ENCODE results near the gene RAI1.

RAI1 gene

GRCh38 chr17:17730250-17730935 lies 49.1 kb downstream of the RAI1 start:
- Mint-ChIP-seq H3K27ac (ENCODE audit: low read depth) (no peak overlapping the region), H3K27me3 (no peaks in the 10 kb centered on the region)
- ATAC-seq (replicated peaks; ENCODE audit: extremely low read depth, poor library complexity, severe bottlenecking): no peak

DNA sequence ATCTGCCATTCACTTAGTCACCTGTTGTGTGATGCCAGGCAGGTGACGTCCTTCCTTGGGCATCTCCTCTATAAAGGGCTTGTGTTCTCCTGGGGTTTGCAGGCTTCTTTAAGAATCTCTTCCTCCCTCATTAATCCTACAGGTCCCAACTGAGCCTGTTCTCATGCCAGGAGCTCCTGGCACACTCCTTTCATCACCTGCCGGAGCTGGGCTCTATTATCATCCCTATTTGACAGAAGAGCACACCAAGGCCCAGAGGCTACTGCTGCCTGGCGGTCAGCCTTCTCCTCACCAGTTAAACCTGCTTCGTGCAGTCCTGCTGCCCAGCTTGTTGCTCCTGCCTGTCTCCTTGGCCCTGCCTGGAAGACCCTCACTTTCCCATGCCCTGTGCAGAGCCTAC lies 51.2 kb downstream of the RAI1 start:
- Mint-ChIP-seq H3K4me1 (peaks cover 24% of the 10 kb centered on the region), H3K4me3 (no peak overlapping the region), H3K27ac (ENCODE audit: low read depth) (peak overlapping the region; percentile 32), H3K36me3 (ENCODE audit: insufficient read depth) (peaks cover 3% of the 10 kb centered on the region), H3K9me3 (no peaks in the 10 kb centered on the region), H3K27me3 (no peaks in the 10 kb centered on the region)
- no peak for ATAC-seq (replicated peaks; ENCODE audit: extremely low read depth, poor library complexity, severe bottlenecking)
- no peak for DNase-seq (ENCODE audit: low spot score in 2 of 2)

More at GRCh38 chr17:17730250-17730935, 49.1 kb downstream of the RAI1 start:
- Mint-ChIP-seq H3K9me3 (no peaks in the 10 kb centered on the region), H3K4me3 (no peak overlapping the region), H3K4me1 (peaks cover 8% of the 10 kb centered on the region), H3K36me3 (ENCODE audit: insufficient read depth) (no peaks in the 10 kb centered on the region)
- DNase-seq (ENCODE audit: low spot score in 2 of 2): no peak

GRCh38 chr17:17732892-17733670 lies 51.8 kb downstream of the RAI1 start:
- no peaks in the 10 kb centered on the region for H3K9me3 Mint-ChIP-seq
- H3K27me3 Mint-ChIP-seq: no peaks in the 10 kb centered on the region
- H3K4me3 Mint-ChIP-seq: no peak overlapping the region
- ATAC-seq (replicated peaks; ENCODE audit: extremely low read depth, poor library complexity, severe bottlenecking) (no peak), DNase-seq (ENCODE audit: low spot score in 2 of 2) (no peak)
- H3K36me3 Mint-ChIP-seq (ENCODE audit: insufficient read depth): peaks cover 3% of the 10 kb centered on the region
- peaks cover 24% of the 10 kb centered on the region for H3K4me1 Mint-ChIP-seq
- peak overlapping the region; percentile 32 for H3K27ac Mint-ChIP-seq (ENCODE audit: low read depth)

- H3K4me1 Mint-ChIP-seq: peaks cover 26% of the 10 kb centered on the region
- no peaks in the 10 kb centered on the region for H3K9me3 Mint-ChIP-seq
- H3K27ac Mint-ChIP-seq (ENCODE audit: low read depth): peak overlapping the region; percentile 10
- DNase-seq (ENCODE audit: low spot score in 2 of 2): no peak
- peaks cover 3% of the 10 kb centered on the region for H3K36me3 Mint-ChIP-seq (ENCODE audit: insufficient read depth)
- no peak overlapping the region for H3K4me3 Mint-ChIP-seq
- ATAC-seq (replicated peaks; ENCODE audit: extremely low read depth, poor library complexity, severe bottlenecking): no peak
- H3K27me3 Mint-ChIP-seq: no peaks in the 10 kb centered on the region
Measured at GRCh38 chr17:17736205-17737183, 55.2 kb downstream of the RAI1 start.

- H3K4me1 Mint-ChIP-seq: peaks cover 26% of the 10 kb centered on the region
- no peaks in the 10 kb centered on the region for H3K27me3 Mint-ChIP-seq
- ATAC-seq (replicated peaks; ENCODE audit: extremely low read depth, poor library complexity, severe bottlenecking) (no peak), DNase-seq (ENCODE audit: low spot score in 2 of 2) (no peak)
- H3K36me3 Mint-ChIP-seq (ENCODE audit: insufficient read depth): peaks cover 3% of the 10 kb centered on the region
- H3K27ac Mint-ChIP-seq (ENCODE audit: low read depth): no peak overlapping the region
- no peak overlapping the region for H3K4me3 Mint-ChIP-seq
- H3K9me3 Mint-ChIP-seq: no peaks in the 10 kb centered on the region
Measured at GRCh38 chr17:17737961-17738894, 57.0 kb downstream of the RAI1 start.

DNA sequence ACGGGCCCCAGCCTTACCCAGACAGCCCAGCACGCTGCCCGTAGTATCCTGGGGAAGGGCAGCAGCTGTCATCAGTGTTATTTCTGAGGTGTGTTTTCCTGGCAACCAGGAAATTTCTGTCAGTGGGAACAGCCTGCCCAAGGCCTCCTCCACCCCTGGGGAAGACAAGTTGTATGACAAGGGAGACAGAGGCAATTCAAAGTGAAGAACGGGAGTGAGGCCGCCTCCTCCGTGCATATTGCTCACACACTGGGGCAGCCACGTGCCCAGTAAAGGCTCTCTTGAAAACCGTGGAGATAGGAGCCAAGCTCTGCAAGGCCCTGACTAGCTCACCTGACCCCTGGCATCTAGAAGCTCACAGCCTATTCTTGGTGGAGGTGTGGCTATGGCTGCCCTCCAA lies 57.6 kb downstream of the RAI1 start:
- H3K27ac Mint-ChIP-seq (ENCODE audit: low read depth): peak overlapping the region; percentile 43
- peaks cover 26% of the 10 kb centered on the region for H3K4me1 Mint-ChIP-seq
- no peak overlapping the region for H3K4me3 Mint-ChIP-seq
- DNase-seq (ENCODE audit: low spot score in 2 of 2) (no peak), ATAC-seq (replicated peaks; ENCODE audit: extremely low read depth, poor library complexity, severe bottlenecking) (no peak)
- no peaks in the 10 kb centered on the region for H3K27me3 Mint-ChIP-seq
- no peaks in the 10 kb centered on the region for H3K9me3 Mint-ChIP-seq
- peaks cover 3% of the 10 kb centered on the region for H3K36me3 Mint-ChIP-seq (ENCODE audit: insufficient read depth)

DNA sequence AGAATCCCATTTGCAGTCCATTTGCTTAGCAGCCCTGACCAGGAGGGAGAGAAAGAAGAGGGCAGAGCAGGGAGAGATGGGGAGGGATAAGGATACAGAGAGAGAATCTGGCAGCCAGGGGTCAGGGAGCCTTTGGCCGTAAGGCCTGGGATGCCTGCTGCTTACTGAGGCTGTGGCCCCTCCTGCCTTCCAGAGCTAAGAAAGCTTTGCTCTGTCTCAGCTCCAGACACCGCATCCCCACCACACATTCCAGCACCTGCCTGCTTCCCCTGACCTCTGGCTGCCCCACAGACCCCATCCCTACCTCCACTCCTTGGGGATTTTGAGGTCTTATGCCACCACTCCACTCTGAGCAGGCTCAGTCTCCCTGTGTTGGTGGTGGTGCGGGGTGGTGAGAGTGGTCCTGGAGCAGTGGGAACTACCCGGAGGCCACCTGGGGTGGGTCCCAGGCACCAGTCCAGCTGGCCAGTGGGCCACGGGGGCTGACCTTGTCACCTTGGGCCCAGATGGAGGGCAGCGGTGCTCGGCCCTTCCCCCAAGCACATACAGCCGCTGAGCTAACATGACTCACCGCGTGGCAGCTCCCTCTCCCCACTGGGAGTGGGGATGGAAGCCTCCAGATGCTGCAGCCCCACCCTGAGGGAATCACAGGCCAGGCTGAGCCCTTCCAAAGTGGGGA lies 58.3 kb downstream of the RAI1 start:
- ATAC-seq (replicated peaks; ENCODE audit: extremely low read depth, poor library complexity, severe bottlenecking): no peak
- Mint-ChIP-seq H3K27me3 (no peaks in the 10 kb centered on the region), H3K27ac (ENCODE audit: low read depth) (peak overlapping the region; percentile 43), H3K9me3 (no peaks in the 10 kb centered on the region), H3K4me1 (peaks cover 26% of the 10 kb centered on the region), H3K36me3 (ENCODE audit: insufficient read depth) (peaks cover 3% of the 10 kb centered on the region), H3K4me3 (no peak overlapping the region)
- DNase-seq (ENCODE audit: low spot score in 2 of 2): no peak

DNA sequence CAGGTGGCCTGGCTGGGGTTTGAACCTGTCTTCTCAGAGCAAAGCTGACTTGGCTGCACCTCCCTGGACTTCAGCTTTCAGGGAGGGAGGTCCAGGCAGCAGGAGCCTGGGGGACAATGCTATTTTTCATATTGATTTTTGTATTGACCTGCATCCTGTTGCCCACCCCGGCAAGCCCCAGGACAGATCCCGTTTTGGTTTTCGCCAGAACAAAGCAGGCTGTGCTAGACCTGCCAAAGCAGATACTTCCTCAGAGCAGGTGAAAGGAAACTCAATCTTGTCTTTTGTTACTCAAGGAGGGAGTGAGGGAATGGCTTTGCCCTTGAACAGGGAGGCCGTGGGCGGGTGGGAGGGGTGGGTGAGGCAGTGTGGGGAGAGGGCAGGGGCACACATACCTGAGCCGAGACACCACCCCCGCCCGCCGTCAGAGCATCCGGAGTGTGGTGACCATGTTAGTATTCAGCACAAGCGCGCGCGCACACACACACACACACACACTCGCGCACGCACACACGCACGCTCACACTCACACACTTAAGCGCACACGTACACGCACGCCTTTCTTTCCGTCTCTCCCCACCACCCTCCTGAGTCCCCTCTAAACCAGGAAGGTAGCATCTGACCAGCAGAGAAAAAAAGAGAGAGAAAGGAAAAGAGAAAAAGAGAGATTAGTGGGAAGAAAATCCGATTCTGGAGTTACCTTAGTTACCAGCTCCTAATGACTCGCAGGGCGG lies 59.5 kb downstream of the RAI1 start:
- no peaks in the 10 kb centered on the region for H3K9me3 Mint-ChIP-seq
- no peaks in the 10 kb centered on the region for H3K27me3 Mint-ChIP-seq
- H3K4me1 Mint-ChIP-seq: peaks cover 23% of the 10 kb centered on the region
- H3K27ac Mint-ChIP-seq (ENCODE audit: low read depth): no peak overlapping the region
- no peak for DNase-seq (ENCODE audit: low spot score in 2 of 2)
- ATAC-seq (replicated peaks; ENCODE audit: extremely low read depth, poor library complexity, severe bottlenecking): no peak
- H3K4me3 Mint-ChIP-seq: no peak overlapping the region
- peaks cover 3% of the 10 kb centered on the region for H3K36me3 Mint-ChIP-seq (ENCODE audit: insufficient read depth)

- Mint-ChIP-seq H3K27ac (ENCODE audit: low read depth) (peak overlapping the region; percentile 41), H3K4me1 (peaks cover 16% of the 10 kb centered on the region), H3K9me3 (no peaks in the 10 kb centered on the region), H3K4me3 (no peak overlapping the region), H3K36me3 (ENCODE audit: insufficient read depth) (peaks cover under 1% of the 10 kb centered on the region), H3K27me3 (no peaks in the 10 kb centered on the region)
- no peak for ATAC-seq (replicated peaks; ENCODE audit: extremely low read depth, poor library complexity, severe bottlenecking)
- no peak for DNase-seq (ENCODE audit: low spot score in 2 of 2)
Measured at GRCh38 chr17:17741349-17742023, 60.2 kb downstream of the RAI1 start.

DNA sequence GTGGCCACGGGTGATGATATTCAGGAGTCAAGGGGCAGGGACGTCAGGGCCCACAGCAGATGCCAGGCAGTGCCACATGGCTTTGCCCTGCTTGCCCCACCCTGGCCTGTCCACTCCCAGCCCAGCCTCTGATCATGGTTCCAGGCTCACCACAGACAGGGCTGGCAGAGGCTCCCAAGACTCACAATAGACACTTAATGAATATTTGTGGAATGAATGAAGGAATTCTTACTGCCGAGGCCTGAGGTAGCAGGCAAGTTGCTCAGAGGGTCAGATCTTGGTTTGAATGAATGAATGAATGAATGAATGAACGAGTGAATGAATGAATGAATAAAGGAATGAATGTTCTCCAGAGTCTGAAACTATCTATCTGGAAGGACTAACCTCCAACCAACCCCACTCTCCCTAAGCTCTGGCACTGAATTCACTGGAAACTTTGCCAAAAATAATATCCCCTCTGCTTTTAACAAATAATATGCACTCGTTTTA lies 60.9 kb downstream of the RAI1 start:
- DNase-seq (ENCODE audit: low spot score in 2 of 2) (no peak), ATAC-seq (replicated peaks; ENCODE audit: extremely low read depth, poor library complexity, severe bottlenecking) (no peak)
- no peak overlapping the region for H3K4me3 Mint-ChIP-seq
- H3K27me3 Mint-ChIP-seq: no peaks in the 10 kb centered on the region
- no peaks in the 10 kb centered on the region for H3K9me3 Mint-ChIP-seq
- H3K36me3 Mint-ChIP-seq (ENCODE audit: insufficient read depth): no peaks in the 10 kb centered on the region
- peak overlapping the region; percentile 41 for H3K27ac Mint-ChIP-seq (ENCODE audit: low read depth)
- peaks cover 10% of the 10 kb centered on the region for H3K4me1 Mint-ChIP-seq
